ENCODE measurements around the gene NDUFAF8.

The NDUFAF8 gene

GRCh38 chr17:81258292-81258691 lies 19.2 kb downstream of the NDUFAF8 start:
- Histone ChIP-seq H3K9me3 (ENCODE audit: severe bottlenecking) (no peaks in the 10 kb centered on the region), H3K4me1 (ENCODE audit: insufficient read depth, poor library complexity, severe bottlenecking) (peaks cover 7% of the 10 kb centered on the region), H3K4me3 (ENCODE audit: severe bottlenecking) (no peak overlapping the region), H3K27ac (ENCODE audit: poor library complexity, severe bottlenecking) (no peak overlapping the region), H3K36me3 (ENCODE audit: low read depth) (peaks cover 16% of the 10 kb centered on the region), H3K27me3 (ENCODE audit: insufficient read depth, poor library complexity, severe bottlenecking) (no peaks in the 10 kb centered on the region)
- TF ChIP-seq CTCF (IDR thresholded peaks at IDR 0.05; ENCODE audit: poor library complexity, severe bottlenecking): no peak
- DNase-seq (ENCODE audit: low spot score) (no peak), ATAC-seq (ENCODE audit: low read depth) (no peak)

GRCh38 chr17:81259058-81259605 lies 20.0 kb downstream of the NDUFAF8 start:
- H3K36me3 ChIP-seq (ENCODE audit: low read depth): peaks cover 22% of the 10 kb centered on the region
- no peak overlapping the region for H3K4me3 ChIP-seq (ENCODE audit: severe bottlenecking)
- ATAC-seq (ENCODE audit: low read depth) (no peak), DNase-seq (ENCODE audit: low spot score) (no peak)
- H3K27me3 ChIP-seq (ENCODE audit: insufficient read depth, poor library complexity, severe bottlenecking): no peaks in the 10 kb centered on the region
- no peaks in the 10 kb centered on the region for H3K9me3 ChIP-seq (ENCODE audit: severe bottlenecking)
- H3K4me1 ChIP-seq (ENCODE audit: insufficient read depth, poor library complexity, severe bottlenecking): peaks cover 7% of the 10 kb centered on the region
- H3K27ac ChIP-seq (ENCODE audit: poor library complexity, severe bottlenecking): no peak overlapping the region
- no peak for TF ChIP-seq CTCF (IDR thresholded peaks at IDR 0.05; ENCODE audit: poor library complexity, severe bottlenecking)

- ATAC-seq (ENCODE audit: low read depth) (no peak), DNase-seq (ENCODE audit: low spot score) (no peak)
- no peak for TF ChIP-seq CTCF (IDR thresholded peaks at IDR 0.05; ENCODE audit: poor library complexity, severe bottlenecking)
- Histone ChIP-seq H3K36me3 (ENCODE audit: low read depth) (peaks cover 30% of the 10 kb centered on the region), H3K4me3 (ENCODE audit: severe bottlenecking) (no peak overlapping the region), H3K27ac (ENCODE audit: poor library complexity, severe bottlenecking) (no peak overlapping the region), H3K9me3 (ENCODE audit: severe bottlenecking) (no peaks in the 10 kb centered on the region), H3K4me1 (ENCODE audit: insufficient read depth, poor library complexity, severe bottlenecking) (peaks cover 6% of the 10 kb centered on the region), H3K27me3 (ENCODE audit: insufficient read depth, poor library complexity, severe bottlenecking) (no peaks in the 10 kb centered on the region)
Measured at GRCh38 chr17:81260171-81260570, 21.1 kb downstream of the NDUFAF8 start.

GRCh38 chr17:81260641-81261040 lies 21.5 kb downstream of the NDUFAF8 start:
- Histone ChIP-seq H3K4me1 (ENCODE audit: insufficient read depth, poor library complexity, severe bottlenecking) (peaks cover under 1% of the 10 kb centered on the region), H3K4me3 (ENCODE audit: severe bottlenecking) (no peak overlapping the region), H3K27ac (ENCODE audit: poor library complexity, severe bottlenecking) (no peak overlapping the region), H3K27me3 (ENCODE audit: insufficient read depth, poor library complexity, severe bottlenecking) (no peaks in the 10 kb centered on the region), H3K36me3 (ENCODE audit: low read depth) (peaks cover 35% of the 10 kb centered on the region), H3K9me3 (ENCODE audit: severe bottlenecking) (no peaks in the 10 kb centered on the region)
- DNase-seq (ENCODE audit: low spot score): no peak
- TF ChIP-seq CTCF (IDR thresholded peaks at IDR 0.05; ENCODE audit: poor library complexity, severe bottlenecking): no peak
- no peak for ATAC-seq (ENCODE audit: low read depth)

GRCh38 chr17:81261096-81261495 lies 22.0 kb downstream of the NDUFAF8 start:
- Histone ChIP-seq H3K27me3 (ENCODE audit: insufficient read depth, poor library complexity, severe bottlenecking) (no peaks in the 10 kb centered on the region), H3K4me1 (ENCODE audit: insufficient read depth, poor library complexity, severe bottlenecking) (no peaks in the 10 kb centered on the region), H3K4me3 (ENCODE audit: severe bottlenecking) (no peak overlapping the region), H3K9me3 (ENCODE audit: severe bottlenecking) (no peaks in the 10 kb centered on the region), H3K36me3 (ENCODE audit: low read depth) (peaks cover 39% of the 10 kb centered on the region), H3K27ac (ENCODE audit: poor library complexity, severe bottlenecking) (no peak overlapping the region)
- ATAC-seq (ENCODE audit: low read depth) (no peak), DNase-seq (ENCODE audit: low spot score) (no peak)
- TF ChIP-seq CTCF (IDR thresholded peaks at IDR 0.05; ENCODE audit: poor library complexity, severe bottlenecking): no peak

Measured in RWPE2 (cell line).